WI38 (cell line): ENCODE measurements around the gene DEAF1.

Source experiments
- H3K4me3 ChIP-seq: 2 replicates; pipeline ENCODE4 v1.5.1; 2011; ENCODE audit warnings: low read depth, mild to moderate bottlenecking, control low read depth, low read length
- CTCF ChIP-seq: IDR thresholded peaks from 2 replicates; pipeline ENCODE4 v1.5.1; 2012; ENCODE audit warnings: low read depth, mild to moderate bottlenecking, control low read depth, low read length

Gene DEAF1

GRCh38 chr11:618856-619627 lies 76.0 kb downstream of the DEAF1 start:
- no peak overlapping the region for H3K4me3 ChIP-seq
- no peak for TF ChIP-seq CTCF

- no peak for TF ChIP-seq CTCF
- H3K4me3 ChIP-seq = no peak overlapping the region
These were observed 76.9 kb downstream of the DEAF1 start for GRCh38 chr11:617912-618682.

GRCh38 chr11:617199-617911 lies 77.7 kb downstream of the DEAF1 start:
- TF ChIP-seq CTCF = no peak

GRCh38 chr11:616320-617198 lies 78.5 kb downstream of the DEAF1 start:
- TF ChIP-seq CTCF = no peak
- no peak overlapping the region for H3K4me3 ChIP-seq

More at GRCh38 chr11:617199-617911, 77.7 kb downstream of the DEAF1 start:
- H3K4me3 ChIP-seq = no peak overlapping the region

GRCh38 chr11:615504-616319 lies 79.3 kb downstream of the DEAF1 start, which contains the start of gene IRF7:
Gene IRF7 (minus strand): TSS chr11:615950. CDS start chr11:615364, 586 bp downstream.
- H3K4me3 ChIP-seq = peak within 1 kb of the TSS; percentile 69
- TF ChIP-seq CTCF = no peak
